22Rv1 (cell line): ENCODE results near the gene GLP1R.

ENCODE experiments used
- CTCF ChIP-seq: fragments of 450-650 bp; IDR thresholded peaks from 2 replicates; pipeline ENCODE4 v1.5.1; 2017; ENCODE audit warnings: mild to moderate bottlenecking
- ZFX ChIP-seq: fragments of 450-650 bp; IDR thresholded peaks from 2 replicates; pipeline ENCODE4 v1.6.1; 2017; ENCODE audit warnings: antibody characterized with exemption, borderline replicate concordance

DNA sequence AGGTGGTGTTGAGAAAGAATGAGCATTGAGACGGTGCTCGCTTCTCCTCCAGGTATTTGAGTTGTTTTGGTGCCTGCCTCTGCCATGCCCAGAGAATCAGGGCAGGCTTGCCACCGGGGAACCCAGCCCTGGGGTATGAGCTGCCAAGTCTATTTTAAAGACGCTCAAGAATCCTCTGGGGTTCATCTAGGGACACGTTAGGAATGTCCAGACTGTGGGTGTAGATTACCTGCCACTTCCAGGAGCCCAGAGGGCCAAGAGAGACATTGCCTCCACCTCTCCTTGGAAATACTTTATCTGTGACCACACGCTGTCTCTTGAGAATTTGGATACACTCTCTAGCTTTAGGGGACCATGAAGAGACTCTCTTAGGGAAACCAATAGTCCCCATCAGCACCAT, 38.1 kb downstream of the GLP1R start:
- TF ChIP-seq CTCF: no peak
- no peak for TF ChIP-seq ZFX
